ENCODE measurements around the gene GJB5. TPM values are rescaled to one million over a fixed set of nuclear protein-coding genes. Genes with fewer than 3 reads are reported as not detected.
"Not testable (repeated sequence)": the region's sequence is repeated elsewhere in the genome, so short reads cannot be mapped to it uniquely, and the experiment has no call there.

The GJB5 gene
- total and polyA plus RNA-seq, 5 donors, result not detected

- no peaks in the 10 kb centered on the region for H3K4me1 ChIP-seq (ENCODE audit: control insufficient read depth, insufficient read depth, low read length)
- intact Hi-C loops (cut with DNase I), result no loop called here
- H3K9me3 ChIP-seq (ENCODE audit: control insufficient read depth, low read length), result no peaks in the 10 kb centered on the region
- no peak overlapping the region for H3K27ac ChIP-seq (ENCODE audit: low read length)
- H3K4me3 ChIP-seq (ENCODE audit: low read length), result no peak overlapping the region
- 92% methylated on average over 33 of the region's 33 CpGs for WGBS
- ATAC-seq, result no peak
- no peak for DNase-seq
- no peaks in the 10 kb centered on the region for H3K27me3 ChIP-seq (ENCODE audit: control insufficient read depth, insufficient read depth)
These were observed 6.4 kb downstream of the GJB5 start for GRCh38 chr1:34761176-34761761.

GRCh38 chr1:34761776-34762307, 7.0 kb downstream of the GJB5 start:
- Histone ChIP-seq H3K9me3 (ENCODE audit: control insufficient read depth, low read length) (no peaks in the 10 kb centered on the region), H3K4me1 (ENCODE audit: control insufficient read depth, insufficient read depth, low read length) (no peaks in the 10 kb centered on the region), H3K27me3 (ENCODE audit: control insufficient read depth, insufficient read depth) (no peaks in the 10 kb centered on the region), H3K27ac (ENCODE audit: low read length) (no peak overlapping the region), H3K4me3 (ENCODE audit: low read length) (no peak overlapping the region)
- intact Hi-C loops (cut with DNase I), result no loop called here
- ATAC-seq (no peak), DNase-seq (no peak)
- WGBS, result 86% methylated on average over 13 of the region's 13 CpGs

- intact Hi-C loops (cut with DNase I), result no loop called here
- no peak overlapping the region for H3K27ac ChIP-seq (ENCODE audit: low read length)
- H3K9me3 ChIP-seq (ENCODE audit: control insufficient read depth, low read length), result no peaks in the 10 kb centered on the region
- ATAC-seq, result no peak
- H3K4me1 ChIP-seq (ENCODE audit: control insufficient read depth, insufficient read depth, low read length), result no peaks in the 10 kb centered on the region
- DNase-seq, result no peak
- no peaks in the 10 kb centered on the region for H3K27me3 ChIP-seq (ENCODE audit: control insufficient read depth, insufficient read depth)
- no peak overlapping the region for H3K4me3 ChIP-seq (ENCODE audit: low read length)
- WGBS, result 61% methylated on average over 7 of the region's 7 CpGs
These were observed 7.8 kb downstream of the GJB5 start for GRCh38 chr1:34762474-34763141.

- Histone ChIP-seq H3K4me1 (ENCODE audit: control insufficient read depth, insufficient read depth, low read length) (no peaks in the 10 kb centered on the region), H3K9me3 (ENCODE audit: control insufficient read depth, low read length) (no peaks in the 10 kb centered on the region), H3K27me3 (ENCODE audit: control insufficient read depth, insufficient read depth) (no peaks in the 10 kb centered on the region), H3K27ac (ENCODE audit: low read length) (no peak overlapping the region), H3K4me3 (ENCODE audit: low read length) (no peak overlapping the region)
- DNase-seq, result no peak
- WGBS, result 52% methylated on average over 8 of the region's 8 CpGs
- intact Hi-C loops (cut with DNase I), result no loop called here
- no peak for ATAC-seq
These were observed 8.4 kb downstream of the GJB5 start for GRCh38 chr1:34763142-34763781.

GRCh38 chr1:34768856-34769255, 14.0 kb downstream of the GJB5 start:
- DNase-seq (no peak), ATAC-seq (no peak)
- WGBS, result 63% methylated on average over 3 of the region's 3 CpGs
- H3K9me3 ChIP-seq (ENCODE audit: control insufficient read depth, low read length), result no peaks in the 10 kb centered on the region
- H3K4me1 ChIP-seq (ENCODE audit: control insufficient read depth, insufficient read depth, low read length), result no peaks in the 10 kb centered on the region
- intact Hi-C loops (cut with DNase I), result no loop called here
- no peaks in the 10 kb centered on the region for H3K27me3 ChIP-seq (ENCODE audit: control insufficient read depth, insufficient read depth)
- no peak overlapping the region for H3K27ac ChIP-seq (ENCODE audit: low read length)
- no peak overlapping the region for H3K4me3 ChIP-seq (ENCODE audit: low read length)

GRCh38 chr1:34770891-34771504, 16.2 kb downstream of the GJB5 start:
- WGBS, result 66% methylated on average over 5 of the region's 5 CpGs

GRCh38 chr1:34771573-34772371, 16.9 kb downstream of the GJB5 start:
- 85% methylated on average over 16 of the region's 16 CpGs for WGBS

More at GRCh38 chr1:34770891-34771504, 16.2 kb downstream of the GJB5 start:
- no peak for DNase-seq
- Histone ChIP-seq H3K4me3 (ENCODE audit: low read length) (no peak overlapping the region), H3K27ac (ENCODE audit: low read length) (no peak overlapping the region), H3K27me3 (ENCODE audit: control insufficient read depth, insufficient read depth) (no peaks in the 10 kb centered on the region), H3K4me1 (ENCODE audit: control insufficient read depth, insufficient read depth, low read length) (no peaks in the 10 kb centered on the region), H3K9me3 (ENCODE audit: control insufficient read depth, low read length) (no peaks in the 10 kb centered on the region)
- no peak for ATAC-seq
- intact Hi-C loops (cut with DNase I), result no loop called here

GRCh38 chr1:34773114-34773513, 18.3 kb downstream of the GJB5 start:
- 94% methylated on average over 4 of the region's 4 CpGs for WGBS
- ATAC-seq; DNase-seq; H3K4me3 ChIP-seq (ENCODE audit: low read length); H3K9me3 ChIP-seq (ENCODE audit: control insufficient read depth, low read length); H3K27me3 ChIP-seq (ENCODE audit: control insufficient read depth, insufficient read depth); intact Hi-C loops (cut with DNase I); H3K27ac ChIP-seq (ENCODE audit: low read length); H3K4me1 ChIP-seq (ENCODE audit: control insufficient read depth, insufficient read depth, low read length): not testable (repeated sequence)

More at GRCh38 chr1:34771573-34772371, 16.9 kb downstream of the GJB5 start:
- intact Hi-C loops (cut with DNase I), result no loop called here
- Histone ChIP-seq H3K4me1 (ENCODE audit: control insufficient read depth, insufficient read depth, low read length) (no peaks in the 10 kb centered on the region), H3K9me3 (ENCODE audit: control insufficient read depth, low read length) (no peaks in the 10 kb centered on the region), H3K27me3 (ENCODE audit: control insufficient read depth, insufficient read depth) (no peaks in the 10 kb centered on the region), H3K4me3 (ENCODE audit: low read length) (no peak overlapping the region), H3K27ac (ENCODE audit: low read length) (no peak overlapping the region)
- ATAC-seq, result no peak
- DNase-seq, result no peak

- 60% methylated on average over 8 of the region's 8 CpGs for WGBS
- no peaks in the 10 kb centered on the region for H3K4me1 ChIP-seq (ENCODE audit: control insufficient read depth, insufficient read depth, low read length)
- no peaks in the 10 kb centered on the region for H3K9me3 ChIP-seq (ENCODE audit: control insufficient read depth, low read length)
- no peak overlapping the region for H3K4me3 ChIP-seq (ENCODE audit: low read length)
- intact Hi-C loops (cut with DNase I), result no loop called here
- H3K27me3 ChIP-seq (ENCODE audit: control insufficient read depth, insufficient read depth), result no peaks in the 10 kb centered on the region
- no peak for DNase-seq
- ATAC-seq, result no peak
- H3K27ac ChIP-seq (ENCODE audit: low read length), result no peak overlapping the region
These were observed 20.1 kb downstream of the GJB5 start for GRCh38 chr1:34774957-34775356.

- Histone ChIP-seq H3K4me1 (ENCODE audit: control insufficient read depth, insufficient read depth, low read length) (no peaks in the 10 kb centered on the region), H3K4me3 (ENCODE audit: low read length) (no peak overlapping the region), H3K27me3 (ENCODE audit: control insufficient read depth, insufficient read depth) (no peaks in the 10 kb centered on the region), H3K27ac (ENCODE audit: low read length) (no peak overlapping the region), H3K9me3 (ENCODE audit: control insufficient read depth, low read length) (no peaks in the 10 kb centered on the region)
- WGBS, result 56% methylated on average over 3 of the region's 3 CpGs
- no peak for DNase-seq
- no peak for ATAC-seq
- intact Hi-C loops (cut with DNase I), result no loop called here
These were observed 22.1 kb downstream of the GJB5 start for GRCh38 chr1:34776911-34777310.

Data from right cardiac atrium (tissue), 5 donors.